Activated T-cell treated with anti-CD3 and anti-CD28 coated beads, Interleukin-2, amount 50 U/mL, for 72 hours (primary cell): ENCODE measurements around the gene SULT1C3. TPM values are rescaled to one million over a fixed set of nuclear protein-coding genes. Genes with fewer than 3 reads are reported as not detected.

Experiments
- ATAC-seq, 2 donors: fragments of 150-1000 bp; cut with Tn5 transposase; replicated peaks in 1 of 2; 2 replicates each; pipeline ENCODE4 v1.10.0; 2021; ENCODE audit warnings: moderate library complexity in 2 of 2, mild to moderate bottlenecking in 1 of 2
- DNase-seq, 2 donors: peaks; one replicate each; pipeline ENCODE4 v3.0.0; 2021 to 2022; ENCODE audit warnings: mixed read lengths in 1 of 2
- H3K27ac Mint-ChIP-seq: one replicate; pipeline ENCODE4 v1.8.0; 2022; ENCODE audit warnings: mild to moderate bottlenecking, moderate library complexity, mixed read lengths
- H3K27me3 Mint-ChIP-seq: one replicate; pipeline ENCODE4 v1.8.0; 2022; ENCODE audit warnings: low read depth, mixed read lengths
- H3K36me3 Mint-ChIP-seq, 2 donors: one replicate each; pipeline ENCODE4 v1.8.0; 2022; ENCODE audit warnings: mixed read lengths in 2 of 2, mild to moderate bottlenecking in 1 of 2; ENCODE audit not compliant: insufficient read depth in 2 of 2
- H3K4me1 Mint-ChIP-seq: one replicate; pipeline ENCODE4 v1.8.0; 2022; ENCODE audit warnings: low read depth, mixed read lengths
- H3K4me3 Mint-ChIP-seq, 2 donors: one replicate each; pipeline ENCODE4 v1.8.0; 2022; ENCODE audit warnings: mild to moderate bottlenecking in 2 of 2, mixed read lengths in 2 of 2, moderate library complexity in 2 of 2
- H3K9me3 Mint-ChIP-seq, 2 donors: one replicate each; pipeline ENCODE4 v1.8.0; 2022; ENCODE audit warnings: mixed read lengths in 2 of 2
- total RNA-seq, 2 donors: library from RNA; stranded (reverse); gene quantifications; one replicate each; pipeline ENCODE4 v1.2.3, GENCODE V29; 2022

Gene SULT1C3
- total RNA-seq, 2 donors from 2014 or later: not detected

GRCh38 chr2:108288534-108289106 lies 48.9 kb downstream of the SULT1C3 start, which contains the start of gene SULT1C2:
SULT1C2 (plus strand) TSS chr2:108288895; CDS start chr2:108293668, 4,773 bp downstream.
- Mint-ChIP-seq H3K27ac (no peak within 1 kb of the TSS), H3K4me1 (no peaks in the 10 kb centered on the region), H3K4me3 (no peak within 1 kb of the TSS), H3K9me3 (peaks cover 0 to 4% of the 10 kb centered on the region in 2 donors), H3K27me3 (peaks cover 12% of the 10 kb centered on the region), H3K36me3 (no peaks in the 10 kb centered on the region)
- DNase-seq: no peak
- no peak for ATAC-seq

GRCh38 chr2:108293850-108294249 lies 54.1 kb downstream of the SULT1C3 start:
- H3K36me3 Mint-ChIP-seq: no peaks in the 10 kb centered on the region
- DNase-seq (no peak), ATAC-seq (no peak)
- peaks cover 0 to 2% of the 10 kb centered on the region in 2 donors for H3K9me3 Mint-ChIP-seq
- H3K27me3 Mint-ChIP-seq: no peaks in the 10 kb centered on the region
- no peaks in the 10 kb centered on the region for H3K4me1 Mint-ChIP-seq
- H3K4me3 Mint-ChIP-seq: no peak overlapping the region
- no peak overlapping the region for H3K27ac Mint-ChIP-seq

GRCh38 chr2:108297436-108298141 lies 57.8 kb downstream of the SULT1C3 start:
- no peak for ATAC-seq
- H3K36me3 Mint-ChIP-seq: no peaks in the 10 kb centered on the region
- H3K27ac Mint-ChIP-seq: no peak overlapping the region
- H3K4me1 Mint-ChIP-seq: no peaks in the 10 kb centered on the region
- no peak overlapping the region for H3K4me3 Mint-ChIP-seq
- no peaks in the 10 kb centered on the region for H3K27me3 Mint-ChIP-seq
- no peaks in the 10 kb centered on the region for H3K9me3 Mint-ChIP-seq
- no peak for DNase-seq

GRCh38 chr2:108301558-108301957 lies 61.8 kb downstream of the SULT1C3 start:
- no peak for DNase-seq
- ATAC-seq: no peak
- Mint-ChIP-seq H3K4me1 (no peaks in the 10 kb centered on the region), H3K36me3 (no peaks in the 10 kb centered on the region), H3K27me3 (peaks cover 12% of the 10 kb centered on the region), H3K9me3 (no peaks in the 10 kb centered on the region), H3K4me3 (no peak overlapping the region), H3K27ac (no peak overlapping the region)

- H3K9me3 Mint-ChIP-seq: no peaks in the 10 kb centered on the region
- DNase-seq (no peak), ATAC-seq (no peak)
- H3K36me3 Mint-ChIP-seq: no peaks in the 10 kb centered on the region
- H3K4me1 Mint-ChIP-seq: no peaks in the 10 kb centered on the region
- peaks cover 12% of the 10 kb centered on the region for H3K27me3 Mint-ChIP-seq
- no peak overlapping the region for H3K27ac Mint-ChIP-seq
- no peak overlapping the region for H3K4me3 Mint-ChIP-seq
Observed at GRCh38 chr2:108304975-108305374, 65.2 kb downstream of the SULT1C3 start.

GRCh38 chr2:108305901-108306300 lies 66.1 kb downstream of the SULT1C3 start:
- DNase-seq: no peak
- peaks cover 12% of the 10 kb centered on the region for H3K27me3 Mint-ChIP-seq
- H3K27ac Mint-ChIP-seq: no peak overlapping the region
- no peaks in the 10 kb centered on the region for H3K4me1 Mint-ChIP-seq
- no peak for ATAC-seq
- no peak overlapping the region for H3K4me3 Mint-ChIP-seq
- no peaks in the 10 kb centered on the region for H3K36me3 Mint-ChIP-seq
- no peaks in the 10 kb centered on the region for H3K9me3 Mint-ChIP-seq

- Mint-ChIP-seq H3K27ac (no peak overlapping the region), H3K36me3 (no peaks in the 10 kb centered on the region), H3K27me3 (no peaks in the 10 kb centered on the region), H3K9me3 (no peaks in the 10 kb centered on the region), H3K4me3 (no peak overlapping the region), H3K4me1 (no peaks in the 10 kb centered on the region)
- DNase-seq (no peak), ATAC-seq (no peak)
Observed at GRCh38 chr2:108309903-108310302, 70.1 kb downstream of the SULT1C3 start.

Other genes starting within 250 kb of the SULT1C3 start
- not detected for gene SULT1C2, start 48.9 kb downstream of the SULT1C3 start, total RNA-seq
- not detected for gene SULT1C4, start 138.0 kb downstream of the SULT1C3 start, total RNA-seq
- gene GCC2, start 209.2 kb downstream of the SULT1C3 start, total RNA-seq: 10 to 100 TPM; 65.5 to 68.7 TPM